ENCODE measurements around the gene TAAR6. TPM values are rescaled to one million over a fixed set of nuclear protein-coding genes. Genes with fewer than 3 reads are reported as not detected.
A peak's percentile ranks its signal among the peaks of the same experiment; 100 is the strongest.
"Not testable (repeated sequence)": the region's sequence is repeated elsewhere in the genome, so short reads cannot be mapped to it uniquely, and the experiment has no call there.

TAAR6 gene, protein sequence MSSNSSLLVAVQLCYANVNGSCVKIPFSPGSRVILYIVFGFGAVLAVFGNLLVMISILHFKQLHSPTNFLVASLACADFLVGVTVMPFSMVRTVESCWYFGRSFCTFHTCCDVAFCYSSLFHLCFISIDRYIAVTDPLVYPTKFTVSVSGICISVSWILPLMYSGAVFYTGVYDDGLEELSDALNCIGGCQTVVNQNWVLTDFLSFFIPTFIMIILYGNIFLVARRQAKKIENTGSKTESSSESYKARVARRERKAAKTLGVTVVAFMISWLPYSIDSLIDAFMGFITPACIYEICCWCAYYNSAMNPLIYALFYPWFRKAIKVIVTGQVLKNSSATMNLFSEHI
- total RNA-seq (not detected), polyA plus RNA-seq (not detected)

- 74% methylated on average over 15 of the region's 15 CpGs for WGBS
- no peak within 1 kb of the TSS for H3K27ac ChIP-seq (ENCODE audit: low read depth)
- H3K4me3 ChIP-seq (ENCODE audit: low read depth, low read length): no peak within 1 kb of the TSS
- H3K4me1 ChIP-seq (ENCODE audit: insufficient read depth): no peaks in the 10 kb centered on the region
- no peaks in the 10 kb centered on the region for H3K36me3 ChIP-seq (ENCODE audit: insufficient read depth)
- DNase-seq (ENCODE audit: extremely low spot score): no peak
Observed at GRCh38 chr6:132570221-132570777, at the start of gene TAAR6. TSS of gene TAAR6 (plus strand) at chr6:132570322. CDS start at chr6:132570322, 0 bp downstream.

GRCh38 chr6:132520953-132521352, 49.2 kb upstream of the TAAR6 start:
- H3K27ac ChIP-seq (ENCODE audit: low read depth): no peak overlapping the region
- 48% methylated on average over 2 of the region's 2 CpGs for WGBS
- H3K36me3 ChIP-seq (ENCODE audit: insufficient read depth): no peaks in the 10 kb centered on the region
- no peak for DNase-seq (ENCODE audit: extremely low spot score)
- no peaks in the 10 kb centered on the region for H3K4me1 ChIP-seq (ENCODE audit: insufficient read depth)
- H3K4me3 ChIP-seq (ENCODE audit: low read depth, low read length): no peak overlapping the region

- no peak for DNase-seq (ENCODE audit: extremely low spot score)
- Histone ChIP-seq H3K36me3 (ENCODE audit: insufficient read depth) (no peaks in the 10 kb centered on the region), H3K27ac (ENCODE audit: low read depth) (no peak overlapping the region), H3K4me3 (ENCODE audit: low read depth, low read length) (no peak overlapping the region), H3K4me1 (ENCODE audit: insufficient read depth) (no peaks in the 10 kb centered on the region)
- 73% methylated on average over 5 of the region's 5 CpGs for WGBS
Observed at GRCh38 chr6:132524646-132525045, 45.5 kb upstream of the TAAR6 start.

- Histone ChIP-seq H3K27ac (ENCODE audit: low read depth) (no peak overlapping the region), H3K4me1 (ENCODE audit: insufficient read depth) (no peaks in the 10 kb centered on the region), H3K36me3 (ENCODE audit: insufficient read depth) (no peaks in the 10 kb centered on the region), H3K4me3 (ENCODE audit: low read depth, low read length) (no peak overlapping the region)
- no peak for DNase-seq (ENCODE audit: extremely low spot score)
- WGBS: 63% methylated on average over 4 of the region's 4 CpGs
Observed at GRCh38 chr6:132525866-132526265, 44.3 kb upstream of the TAAR6 start.

- 60% methylated on average over 2 of the region's 2 CpGs for WGBS
- Histone ChIP-seq H3K36me3 (ENCODE audit: insufficient read depth) (no peaks in the 10 kb centered on the region), H3K4me3 (ENCODE audit: low read depth, low read length) (no peak overlapping the region), H3K4me1 (ENCODE audit: insufficient read depth) (no peaks in the 10 kb centered on the region), H3K27ac (ENCODE audit: low read depth) (no peak overlapping the region)
- no peak for DNase-seq (ENCODE audit: extremely low spot score)
Observed at GRCh38 chr6:132526461-132526860, 43.7 kb upstream of the TAAR6 start.

DNA sequence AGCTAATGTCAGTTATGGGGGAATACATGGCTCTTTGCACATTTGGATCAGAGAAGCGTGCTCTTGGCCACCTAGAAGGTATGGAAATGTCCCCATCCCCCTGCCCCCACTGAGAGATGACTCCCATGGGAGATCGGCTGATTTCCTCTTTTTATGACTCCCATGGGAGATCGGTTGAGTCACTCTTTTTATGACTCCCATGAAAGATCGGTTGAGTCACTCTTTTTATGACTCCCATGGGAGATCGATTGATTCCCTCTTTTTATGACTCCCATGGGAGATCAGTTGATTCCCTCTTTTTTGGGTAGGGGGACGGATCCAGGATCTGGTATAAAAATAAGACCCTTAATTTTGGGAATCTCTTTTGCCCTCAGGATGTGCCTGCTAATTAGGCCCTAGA, 42.3 kb upstream of the TAAR6 start:
- 64% methylated on average over 6 of the region's 6 CpGs for WGBS
- DNase-seq (ENCODE audit: extremely low spot score): no peak
- no peaks in the 10 kb centered on the region for H3K36me3 ChIP-seq (ENCODE audit: insufficient read depth)

GRCh38 chr6:132530293-132530974, 39.7 kb upstream of the TAAR6 start:
- Histone ChIP-seq H3K4me3 (ENCODE audit: low read depth, low read length) (no peak overlapping the region), H3K4me1 (ENCODE audit: insufficient read depth) (no peaks in the 10 kb centered on the region), H3K27ac (ENCODE audit: low read depth) (no peak overlapping the region), H3K36me3 (ENCODE audit: insufficient read depth) (no peaks in the 10 kb centered on the region)
- 14% methylated on average over 9 of the region's 9 CpGs for WGBS
- DNase-seq (ENCODE audit: extremely low spot score): peak; percentile 39

More for the DNA sequence above, 42.3 kb upstream of the TAAR6 start:
- H3K4me3 ChIP-seq (ENCODE audit: low read depth, low read length): no peak overlapping the region
- H3K27ac ChIP-seq (ENCODE audit: low read depth): no peak overlapping the region
- no peaks in the 10 kb centered on the region for H3K4me1 ChIP-seq (ENCODE audit: insufficient read depth)

DNA sequence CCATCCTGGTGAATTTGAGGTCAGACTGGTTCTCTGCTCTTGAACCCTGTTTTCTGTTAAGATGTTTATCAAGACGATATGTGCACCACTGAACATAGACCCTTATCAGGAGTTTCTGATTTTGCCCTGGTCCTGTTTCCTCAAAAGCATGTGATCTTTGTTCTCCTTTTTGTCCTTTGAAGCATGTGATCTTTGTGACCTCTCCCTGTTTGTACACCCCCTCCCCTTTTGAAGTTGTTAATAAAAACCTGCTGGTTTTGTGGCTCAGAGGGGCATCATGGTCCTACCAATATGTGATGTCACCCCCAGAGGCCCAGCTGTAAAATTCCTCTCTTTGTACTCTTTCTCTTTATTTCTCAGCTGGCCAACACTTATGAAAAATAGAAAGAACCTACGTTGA, 35.6 kb upstream of the TAAR6 start:
- not testable (repeated sequence) for H3K4me1 ChIP-seq (ENCODE audit: insufficient read depth); H3K4me3 ChIP-seq (ENCODE audit: low read depth, low read length); H3K27ac ChIP-seq (ENCODE audit: low read depth); DNase-seq (ENCODE audit: extremely low spot score); H3K36me3 ChIP-seq (ENCODE audit: insufficient read depth)
- WGBS: 82% methylated on average over 2 of the region's 2 CpGs

- DNase-seq (ENCODE audit: extremely low spot score): no peak
- no peak overlapping the region for H3K27ac ChIP-seq (ENCODE audit: low read depth)
- no peak overlapping the region for H3K4me3 ChIP-seq (ENCODE audit: low read depth, low read length)
- WGBS: 88% methylated on average over 3 of the region's 3 CpGs
- H3K4me1 ChIP-seq (ENCODE audit: insufficient read depth): no peaks in the 10 kb centered on the region
- H3K36me3 ChIP-seq (ENCODE audit: insufficient read depth): no peaks in the 10 kb centered on the region
Observed at GRCh38 chr6:132537145-132537544, 33.0 kb upstream of the TAAR6 start.

- no peak for DNase-seq (ENCODE audit: extremely low spot score)
- Histone ChIP-seq H3K27ac (ENCODE audit: low read depth) (no peak within 1 kb of the TSS), H3K4me3 (ENCODE audit: low read depth, low read length) (no peak within 1 kb of the TSS), H3K4me1 (ENCODE audit: insufficient read depth) (no peaks in the 10 kb centered on the region), H3K36me3 (ENCODE audit: insufficient read depth) (no peaks in the 10 kb centered on the region)
- 89% methylated on average over 4 of the region's 4 CpGs for WGBS
Observed at GRCh38 chr6:132537977-132538376, 32.1 kb upstream of the TAAR6 start, which contains the start of gene TAAR9. TSS of gene TAAR9 (plus strand) at chr6:132538277. CDS start at chr6:132538290, 13 bp downstream.

DNA sequence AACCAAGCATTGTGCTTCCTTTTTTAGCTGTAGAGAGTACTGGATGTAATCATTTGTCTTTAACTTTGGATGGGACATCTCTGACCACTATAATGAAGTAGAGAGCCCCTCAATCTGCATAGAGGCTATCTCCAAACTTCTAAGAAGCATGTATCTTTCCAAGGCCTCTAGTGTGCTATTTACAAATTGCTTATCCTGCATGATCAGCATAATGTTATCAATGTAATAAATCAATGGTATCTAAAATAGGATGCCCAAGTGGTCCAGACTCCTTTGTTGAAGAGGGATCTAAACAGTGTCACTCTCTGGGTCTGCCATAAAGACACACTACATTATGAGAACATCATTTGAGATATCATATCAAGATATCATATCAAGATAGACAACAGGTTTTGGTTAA, 25.3 kb upstream of the TAAR6 start:
- no peaks in the 10 kb centered on the region for H3K36me3 ChIP-seq (ENCODE audit: insufficient read depth)
- H3K4me3 ChIP-seq (ENCODE audit: low read depth, low read length): no peak overlapping the region
- H3K27ac ChIP-seq (ENCODE audit: low read depth): no peak overlapping the region
- H3K4me1 ChIP-seq (ENCODE audit: insufficient read depth): no peaks in the 10 kb centered on the region
- no peak for DNase-seq (ENCODE audit: extremely low spot score)

DNA sequence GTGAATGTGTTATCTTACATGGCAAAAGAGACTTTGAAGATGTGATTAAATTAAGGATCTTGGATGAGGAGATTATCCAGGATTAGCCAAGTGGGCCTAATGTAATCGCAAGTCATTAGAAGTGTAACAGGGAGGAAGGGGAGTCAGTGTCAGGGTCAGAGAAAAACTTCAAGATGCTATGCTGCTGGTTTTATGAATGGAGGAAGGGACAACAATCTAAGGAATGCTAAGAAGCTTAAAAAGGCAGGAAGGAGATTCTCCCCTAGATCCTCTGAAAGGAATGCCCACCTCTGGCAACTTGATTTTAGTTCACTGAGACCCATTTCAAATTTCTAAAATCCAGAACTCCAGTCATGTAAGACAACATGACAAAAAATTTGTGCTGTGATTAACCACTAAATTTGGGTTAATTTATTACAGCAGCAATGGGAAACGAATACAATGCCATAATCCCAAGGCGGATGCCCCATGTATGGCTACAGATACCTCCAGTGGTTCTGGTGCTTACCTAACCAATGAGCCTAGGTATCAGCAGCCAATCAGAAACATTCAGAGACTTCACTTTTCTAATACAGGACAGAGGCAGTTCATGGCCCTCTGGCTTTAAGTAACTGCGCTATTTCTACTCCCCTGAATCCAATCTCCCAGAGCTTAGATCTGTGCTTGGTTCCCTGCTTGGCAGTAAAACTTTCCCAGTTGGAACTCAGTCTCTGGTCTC, 21.2 kb upstream of the TAAR6 start:
- H3K4me3 ChIP-seq (ENCODE audit: low read depth, low read length): no peak overlapping the region
- no peaks in the 10 kb centered on the region for H3K36me3 ChIP-seq (ENCODE audit: insufficient read depth)
- DNase-seq (ENCODE audit: extremely low spot score): no peak
- WGBS: 82% methylated on average over 4 of the region's 4 CpGs
- no peak overlapping the region for H3K27ac ChIP-seq (ENCODE audit: low read depth)
- H3K4me1 ChIP-seq (ENCODE audit: insufficient read depth): no peaks in the 10 kb centered on the region

DNA sequence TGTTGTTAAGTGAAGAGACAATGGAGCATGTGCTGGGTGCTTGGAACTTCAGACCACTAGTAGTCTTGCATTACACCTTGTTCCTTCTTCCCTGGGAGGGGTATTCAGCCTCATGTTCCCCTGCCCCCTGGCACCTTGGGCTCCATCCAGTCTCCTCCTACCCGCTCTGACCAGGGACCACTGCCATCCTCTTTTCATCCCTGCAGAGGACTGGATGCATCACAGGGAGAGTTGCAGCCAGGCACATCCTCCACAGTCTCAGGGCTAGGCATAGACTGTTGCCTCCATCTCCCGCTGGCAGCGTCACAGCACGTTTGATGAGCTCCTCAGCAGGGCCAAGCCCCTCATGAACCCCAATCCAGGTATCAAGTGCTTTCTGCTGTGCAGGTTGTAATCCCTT, 18.9 kb upstream of the TAAR6 start:
- H3K36me3 ChIP-seq (ENCODE audit: insufficient read depth): no peaks in the 10 kb centered on the region

More for the DNA sequence above, 18.9 kb upstream of the TAAR6 start:
- no peak for DNase-seq (ENCODE audit: extremely low spot score)
- Histone ChIP-seq H3K4me1 (ENCODE audit: insufficient read depth) (no peaks in the 10 kb centered on the region), H3K27ac (ENCODE audit: low read depth) (no peak overlapping the region), H3K4me3 (ENCODE audit: low read depth, low read length) (no peak overlapping the region)
- WGBS: 89% methylated on average over 4 of the region's 4 CpGs

Measured in urinary bladder (tissue), 4 donors.